Natural killer cell treated with Interleukin-12 subunit alpha and Interleukin-12 subunit beta and Interleukin-15 and Interleukin-18, amount 100 ng/mL, for 72 hours (primary cell): ENCODE measurements around the gene HSPD1. TPM values are rescaled to one million over a fixed set of nuclear protein-coding genes. Genes with fewer than 3 reads are reported as not detected.

Experiments used
- ATAC-seq, 2 donors: fragments of 150-1000 bp; cut with Tn5 transposase in 1 of 2; sonication (Bioruptor Pico), chemical (Tn5 transposase) in 1 of 2; 2 replicates each; pipeline ENCODE4 v1.10.0; 2021
- DNase-seq: peaks from one replicate; pipeline ENCODE4 v3.0.0; 2022; ENCODE audit warnings: low spot score
- H3K27ac Mint-ChIP-seq, 2 donors: 1 replicate in 1 of 2; 2 replicates in 1 of 2; pipeline ENCODE4 v1.8.0; 2022; ENCODE audit warnings: mixed read lengths in 2 of 2, mild to moderate bottlenecking in 1 of 2, moderate library complexity in 1 of 2
- H3K27me3 Mint-ChIP-seq, 2 donors: 1 replicate in 1 of 2; 2 replicates in 1 of 2; pipeline ENCODE4 v1.8.0; 2022; ENCODE audit warnings: mixed read lengths in 2 of 2
- H3K36me3 Mint-ChIP-seq: one replicate; pipeline ENCODE4 v1.8.0; 2022; ENCODE audit warnings: mixed read lengths
- H3K4me1 Mint-ChIP-seq, 2 donors: 1 replicate in 1 of 2; 2 replicates in 1 of 2; pipeline ENCODE4 v1.8.0; 2022; ENCODE audit warnings: low read depth in 2 of 2, mixed read lengths in 2 of 2, mild to moderate bottlenecking in 1 of 2
- H3K4me3 Mint-ChIP-seq: one replicate; pipeline ENCODE4 v1.8.0; 2022; ENCODE audit warnings: mixed read lengths
- H3K9me3 Mint-ChIP-seq: 2 replicates; pipeline ENCODE4 v1.8.0; 2022; ENCODE audit warnings: mixed read lengths
- total RNA-seq, 2 donors: library from RNA; stranded (reverse); gene quantifications; one replicate each; pipeline ENCODE4 v1.2.3, GENCODE V29; 2022

The HSPD1 gene
- 100 to 1,000 TPM; 380 to 655 TPM for total RNA-seq

- H3K9me3 Mint-ChIP-seq = no peaks in the 10 kb centered on the region
These were observed at the start of gene HSPD1, which contains the start of gene HSPE1 for GRCh38 chr2:197499594-197500502. TSS of gene HSPD1 (minus strand) at chr2:197499840. CDS start at chr2:197498848, 992 bp downstream. TSS of gene HSPE1 (plus strand) at chr2:197500379. CDS start at chr2:197500437, 58 bp downstream.

GRCh38 chr2:197548582-197548981 lies 48.9 kb upstream of the HSPD1 start:
- Mint-ChIP-seq H3K9me3 (no peaks in the 10 kb centered on the region), H3K36me3 (peaks cover 5% of the 10 kb centered on the region), H3K4me1 (peaks cover 0 to 4% of the 10 kb centered on the region in 2 donors), H3K27me3 (no peaks in the 10 kb centered on the region), H3K27ac (no peak overlapping the region), H3K4me3 (no peak overlapping the region)
- DNase-seq = no peak
- no peak for ATAC-seq

More at GRCh38 chr2:197499594-197500502, at the start of gene HSPD1, which contains the start of gene HSPE1:
- Mint-ChIP-seq H3K36me3 (peaks cover 45% of the 10 kb centered on the region), H3K27ac (peak within 1 kb of the TSS; percentile 86 to 95), H3K27me3 (no peaks in the 10 kb centered on the region), H3K4me3 (peak within 1 kb of the TSS; percentile 97), H3K4me1 (peaks cover 24 to 44% of the 10 kb centered on the region in 2 donors)
- peak; percentile 95 for ATAC-seq
- DNase-seq = peak; percentile 99

GRCh38 chr2:197547163-197547900 lies 47.7 kb upstream of the HSPD1 start:
- Mint-ChIP-seq H3K27me3 (no peaks in the 10 kb centered on the region), H3K9me3 (no peaks in the 10 kb centered on the region), H3K36me3 (peaks cover 5% of the 10 kb centered on the region), H3K4me3 (no peak overlapping the region), H3K27ac (no peak overlapping the region), H3K4me1 (peaks cover 0 to 8% of the 10 kb centered on the region in 2 donors)
- DNase-seq (no peak), ATAC-seq (no peak)

GRCh38 chr2:197543206-197543605 lies 43.6 kb upstream of the HSPD1 start:
- DNase-seq = no peak
- Mint-ChIP-seq H3K4me3 (no peak overlapping the region), H3K27me3 (no peaks in the 10 kb centered on the region), H3K9me3 (no peaks in the 10 kb centered on the region), H3K27ac (no peak overlapping the region), H3K4me1 (peaks cover 4 to 22% of the 10 kb centered on the region in 2 donors), H3K36me3 (peaks cover 5% of the 10 kb centered on the region)
- no peak for ATAC-seq

- H3K9me3 Mint-ChIP-seq = no peaks in the 10 kb centered on the region
- DNase-seq (no peak), ATAC-seq (no peak)
- H3K4me1 Mint-ChIP-seq = peaks cover 7 to 29% of the 10 kb centered on the region in 2 donors
- H3K36me3 Mint-ChIP-seq = peaks cover 16% of the 10 kb centered on the region
- H3K4me3 Mint-ChIP-seq = no peak overlapping the region
- H3K27ac Mint-ChIP-seq = peak overlapping the region in 1 of 2 donors; percentile 40
- no peaks in the 10 kb centered on the region for H3K27me3 Mint-ChIP-seq
These were observed 40.1 kb upstream of the HSPD1 start for GRCh38 chr2:197539734-197540133.

GRCh38 chr2:197538412-197538811 lies 38.8 kb upstream of the HSPD1 start:
- H3K36me3 Mint-ChIP-seq = peaks cover 20% of the 10 kb centered on the region
- H3K27ac Mint-ChIP-seq = peak overlapping the region in 1 of 2 donors; percentile 40
- no peak overlapping the region for H3K4me3 Mint-ChIP-seq
- H3K9me3 Mint-ChIP-seq = no peaks in the 10 kb centered on the region
- peaks cover 10 to 35% of the 10 kb centered on the region in 2 donors for H3K4me1 Mint-ChIP-seq
- ATAC-seq (no peak), DNase-seq (no peak)
- H3K27me3 Mint-ChIP-seq = no peaks in the 10 kb centered on the region

GRCh38 chr2:197517150-197517549 lies 17.5 kb upstream of the HSPD1 start:
- peaks cover 30 to 33% of the 10 kb centered on the region in 2 donors for H3K4me1 Mint-ChIP-seq
- H3K36me3 Mint-ChIP-seq = peaks cover 10% of the 10 kb centered on the region
- H3K27ac Mint-ChIP-seq = peak overlapping the region; percentile 95 to 98
- DNase-seq = no peak
- ATAC-seq = no peak
- H3K27me3 Mint-ChIP-seq = no peaks in the 10 kb centered on the region
- H3K9me3 Mint-ChIP-seq = no peaks in the 10 kb centered on the region
- H3K4me3 Mint-ChIP-seq = peak overlapping the region; percentile 93

GRCh38 chr2:197516393-197516761 lies 16.7 kb upstream of the HSPD1 start:
- no peaks in the 10 kb centered on the region for H3K9me3 Mint-ChIP-seq
- DNase-seq = no peak
- peak overlapping the region; percentile 95 to 98 for H3K27ac Mint-ChIP-seq

GRCh38 chr2:197515739-197516392 lies 16.2 kb upstream of the HSPD1 start, which contains the start of gene MOB4:
TSS of gene MOB4 (plus strand) at chr2:197516066. CDS start at chr2:197516087, 21 bp downstream.
- peak; percentile 98 to 99 for ATAC-seq
- peaks cover 7% of the 10 kb centered on the region for H3K36me3 Mint-ChIP-seq
- H3K27ac Mint-ChIP-seq = peak within 1 kb of the TSS; percentile 95 to 98
- H3K4me1 Mint-ChIP-seq = peaks cover 26 to 33% of the 10 kb centered on the region in 2 donors
- no peaks in the 10 kb centered on the region for H3K9me3 Mint-ChIP-seq
- peak within 1 kb of the TSS; percentile 93 for H3K4me3 Mint-ChIP-seq
- peak; percentile 96 for DNase-seq
- no peaks in the 10 kb centered on the region for H3K27me3 Mint-ChIP-seq

More at GRCh38 chr2:197516393-197516761, 16.7 kb upstream of the HSPD1 start:
- peak; percentile 1 to 3 for ATAC-seq
- Mint-ChIP-seq H3K4me3 (peak overlapping the region; percentile 93), H3K27me3 (no peaks in the 10 kb centered on the region), H3K36me3 (peaks cover 10% of the 10 kb centered on the region), H3K4me1 (peaks cover 30 to 33% of the 10 kb centered on the region in 2 donors)

GRCh38 chr2:197515315-197515738 lies 15.7 kb upstream of the HSPD1 start:
- peak overlapping the region; percentile 93 for H3K4me3 Mint-ChIP-seq
- no peaks in the 10 kb centered on the region for H3K9me3 Mint-ChIP-seq
- peaks cover 23 to 30% of the 10 kb centered on the region in 2 donors for H3K4me1 Mint-ChIP-seq
- ATAC-seq (peak in 1 of 2 donors; percentile 1), DNase-seq (no peak)
- H3K36me3 Mint-ChIP-seq = peaks cover 2% of the 10 kb centered on the region
- H3K27ac Mint-ChIP-seq = peak overlapping the region; percentile 95 to 98
- no peaks in the 10 kb centered on the region for H3K27me3 Mint-ChIP-seq

GRCh38 chr2:197514754-197515153 lies 15.1 kb upstream of the HSPD1 start:
- no peak for ATAC-seq

GRCh38 chr2:197513915-197514314 lies 14.3 kb upstream of the HSPD1 start:
- DNase-seq = no peak
- H3K36me3 Mint-ChIP-seq = no peaks in the 10 kb centered on the region
- ATAC-seq = no peak
- no peak overlapping the region for H3K4me3 Mint-ChIP-seq
- H3K27ac Mint-ChIP-seq = peak overlapping the region in 1 of 2 donors; percentile 98
- H3K9me3 Mint-ChIP-seq = no peaks in the 10 kb centered on the region
- H3K4me1 Mint-ChIP-seq = peaks cover 22 to 27% of the 10 kb centered on the region in 2 donors
- no peaks in the 10 kb centered on the region for H3K27me3 Mint-ChIP-seq

More at GRCh38 chr2:197514754-197515153, 15.1 kb upstream of the HSPD1 start:
- Mint-ChIP-seq H3K4me3 (peak overlapping the region; percentile 93), H3K36me3 (no peaks in the 10 kb centered on the region), H3K27ac (peak overlapping the region; percentile 95 to 98), H3K27me3 (no peaks in the 10 kb centered on the region), H3K4me1 (peaks cover 22 to 27% of the 10 kb centered on the region in 2 donors), H3K9me3 (no peaks in the 10 kb centered on the region)
- DNase-seq = no peak

GRCh38 chr2:197506658-197507057 lies 7.0 kb upstream of the HSPD1 start:
- ATAC-seq = no peak
- no peak overlapping the region for H3K27ac Mint-ChIP-seq
- peaks cover 14% of the 10 kb centered on the region for H3K36me3 Mint-ChIP-seq
- H3K27me3 Mint-ChIP-seq = no peaks in the 10 kb centered on the region
- no peak for DNase-seq
- no peaks in the 10 kb centered on the region for H3K9me3 Mint-ChIP-seq
- H3K4me1 Mint-ChIP-seq = peaks cover 4 to 12% of the 10 kb centered on the region in 2 donors
- H3K4me3 Mint-ChIP-seq = no peak overlapping the region
